Keratinocyte (primary cell): ENCODE measurements around the gene MAP2K5. TPM values are rescaled to one million over a fixed set of nuclear protein-coding genes. Genes with fewer than 3 reads are reported as not detected.

ENCODE experiments used
- DNase-seq: peaks from one replicate; pipeline ENCODE4 v3.0.0-alpha.2; 2011; ENCODE audit warnings: low read depth, missing footprints, low spot score
- FAIRE-seq: peaks from 2 replicates; lab custom pipeline; 2011; peaks lifted over from hg19 to GRCh38; lab: Jason Lieb, UNC
- H2AFZ ChIP-seq: 2 replicates; pipeline ENCODE4 v1.6.0; 2012; ENCODE audit warnings: low read length, control low read depth, inconsistent platforms; ENCODE audit not compliant: control insufficient read depth
- H3K27ac ChIP-seq: 2 replicates; pipeline ENCODE4 v1.5.1; 2011; ENCODE audit warnings: low read length; ENCODE audit not compliant: control insufficient read depth, insufficient read depth
- H3K27me3 ChIP-seq: 3 replicates; pipeline ENCODE4 v1.6.0; 2011; ENCODE audit warnings: low read length; ENCODE audit not compliant: control insufficient read depth, insufficient read depth; ENCODE audit errors: extremely low read depth
- H3K36me3 ChIP-seq, 2 experiments: 2 replicates in 1 of 2; 3 replicates in 1 of 2; pipeline ENCODE4 v1.5.1; 2011; ENCODE audit warnings: low read length in 2 of 2, mild to moderate bottlenecking in 1 of 2; ENCODE audit not compliant: control insufficient read depth in 2 of 2, insufficient read depth in 2 of 2; ENCODE audit errors: extremely low read depth in 1 of 2
- H3K4me1 ChIP-seq: 3 replicates; pipeline ENCODE4 v1.5.1; 2011; ENCODE audit warnings: low read length; ENCODE audit not compliant: control insufficient read depth, insufficient read depth; ENCODE audit errors: extremely low read depth
- H3K4me2 ChIP-seq: 3 replicates; pipeline ENCODE4 v1.6.0; 2011; ENCODE audit warnings: low read depth, low read length; ENCODE audit not compliant: control insufficient read depth, insufficient read depth; ENCODE audit errors: extremely low read depth
- H3K4me3 ChIP-seq, 3 experiments: fragments of 200-600 bp in 1 of 3; sonication (generic) in 1 of 3; 2 replicates in 2 of 3; 3 replicates in 1 of 3; pipeline ENCODE4 v1.5.1; 2011 to 2016; ENCODE audit warnings: low read length in 3 of 3, mild to moderate bottlenecking in 3 of 3, control low read depth in 2 of 3, inconsistent platforms in 1 of 3, low read depth in 1 of 3, mixed read lengths in 1 of 3, mixed run types in 1 of 3, moderate library complexity in 1 of 3; ENCODE audit not compliant: control insufficient read depth in 2 of 3, insufficient read depth in 2 of 3; ENCODE audit errors: extremely low read depth in 1 of 3
- H3K79me2 ChIP-seq: 2 replicates; pipeline ENCODE4 v1.6.0; 2012; ENCODE audit warnings: low read length; ENCODE audit not compliant: control insufficient read depth, insufficient read depth
- H3K9ac ChIP-seq: 3 replicates; pipeline ENCODE4 v1.6.0; 2011; ENCODE audit warnings: low read length; ENCODE audit not compliant: control insufficient read depth, insufficient read depth; ENCODE audit errors: extremely low read depth
- H3K9me1 ChIP-seq: 3 replicates; pipeline ENCODE4 v1.6.0; 2011; ENCODE audit warnings: low read length; ENCODE audit not compliant: control insufficient read depth, insufficient read depth; ENCODE audit errors: extremely low read depth
- H3K9me3 ChIP-seq: 2 replicates; pipeline ENCODE4 v1.5.1; 2012; ENCODE audit warnings: low read depth, low read length; ENCODE audit not compliant: control insufficient read depth
- H4K20me1 ChIP-seq: 3 replicates; pipeline ENCODE4 v1.6.0; 2011; ENCODE audit warnings: low read length; ENCODE audit not compliant: control insufficient read depth, insufficient read depth; ENCODE audit errors: extremely low read depth
- EZH2 ChIP-seq: IDR thresholded peaks from one replicate; pipeline ENCODE4 v1.6.1; 2012; ENCODE audit warnings: inconsistent platforms, mild to moderate bottlenecking, low read length, moderate library complexity
- dilution Hi-C: fragments of 300-500 bp; cut with MboI; formaldehyde crosslinking; loops from one replicate; pipeline ENCODE4 v1.7.0; 2020; ENCODE audit warnings: low sequenced_read_pairs; ENCODE audit not compliant: extremely low pct_ligation_motif_present
- polyA plus RNA-seq, 5 experiments: library from polyadenylated mRNA; depleted of rRNA in 3 of 5; stranded (reverse) in 3 of 5; stranded (forward) in 1 of 5; unstranded in 1 of 5; fragments of >200 nt; gene quantifications; 1 replicate in 1 of 5; 2 replicates in 3 of 5; 3 replicates in 1 of 5; pipeline versions ENCODE4 v1.2.1 to v1.2.3, GENCODE V29; 2011 to 2012; ENCODE audit warnings: missing spikeins in 2 of 5, low read depth in 1 of 5, low replicate concordance in 1 of 5
- TF ChIP-seq, protein P1 (sequence below), 3 experiments: IDR thresholded peaks in 1 of 3; conservative IDR thresholded peaks in 1 of 3; optimal IDR thresholded peaks in 1 of 3; 2 replicates in 2 of 3; 3 replicates in 1 of 3; pipeline versions ENCODE3 to v1.5.1; 2011; ENCODE audit warnings: low read length in 3 of 3, mild to moderate bottlenecking in 3 of 3, moderate library complexity in 2 of 3, control low read depth in 1 of 3, inconsistent platforms in 1 of 3; ENCODE audit not compliant: insufficient read depth in 2 of 3; ENCODE audit errors: extremely low read depth in 1 of 3

MAP2K5 gene
- polyA plus RNA-seq, 1 donor (not counting 4 experiments of a cell fraction or from before 2014, with no cell fraction given), result 3.6 TPM

- H3K9ac ChIP-seq, result no peak overlapping the region
These were observed 292.2 kb downstream of the MAP2K5 start for GRCh38 chr15:67834581-67835296.

GRCh38 chr15:67835297-67836133, 293.0 kb downstream of the MAP2K5 start:
- peak overlapping the region; percentile 47 for H2AFZ ChIP-seq
- H3K79me2 ChIP-seq, result no peaks in the 10 kb centered on the region
- TF ChIP-seq, protein P1, sequence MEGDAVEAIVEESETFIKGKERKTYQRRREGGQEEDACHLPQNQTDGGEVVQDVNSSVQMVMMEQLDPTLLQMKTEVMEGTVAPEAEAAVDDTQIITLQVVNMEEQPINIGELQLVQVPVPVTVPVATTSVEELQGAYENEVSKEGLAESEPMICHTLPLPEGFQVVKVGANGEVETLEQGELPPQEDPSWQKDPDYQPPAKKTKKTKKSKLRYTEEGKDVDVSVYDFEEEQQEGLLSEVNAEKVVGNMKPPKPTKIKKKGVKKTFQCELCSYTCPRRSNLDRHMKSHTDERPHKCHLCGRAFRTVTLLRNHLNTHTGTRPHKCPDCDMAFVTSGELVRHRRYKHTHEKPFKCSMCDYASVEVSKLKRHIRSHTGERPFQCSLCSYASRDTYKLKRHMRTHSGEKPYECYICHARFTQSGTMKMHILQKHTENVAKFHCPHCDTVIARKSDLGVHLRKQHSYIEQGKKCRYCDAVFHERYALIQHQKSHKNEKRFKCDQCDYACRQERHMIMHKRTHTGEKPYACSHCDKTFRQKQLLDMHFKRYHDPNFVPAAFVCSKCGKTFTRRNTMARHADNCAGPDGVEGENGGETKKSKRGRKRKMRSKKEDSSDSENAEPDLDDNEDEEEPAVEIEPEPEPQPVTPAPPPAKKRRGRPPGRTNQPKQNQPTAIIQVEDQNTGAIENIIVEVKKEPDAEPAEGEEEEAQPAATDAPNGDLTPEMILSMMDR (optimal IDR thresholded peaks at IDR 0.05 in 1 of 3, IDR thresholded peaks at IDR 0.05 in 1 of 3, conservative IDR thresholded peaks at IDR 0.05 in 1 of 3; ENCODE audit: extremely low read depth in 1 of 3, insufficient read depth in 2 of 3, low read length in 3 of 3), result no peak
- peak; percentile 98 for TF ChIP-seq EZH2
- dilution Hi-C loops, result no loop called here
- H3K4me2 ChIP-seq, result peak overlapping the region; percentile 83
- H3K4me3 ChIP-seq, result peak overlapping the region in 2 of 3 experiments; percentile 43 to 71
- peaks cover 56% of the 10 kb centered on the region for H3K27me3 ChIP-seq
- no peaks in the 10 kb centered on the region for H3K9me3 ChIP-seq
- H3K9me1 ChIP-seq, result no peaks in the 10 kb centered on the region
- no peaks in the 10 kb centered on the region for H3K36me3 ChIP-seq
- DNase-seq (no peak), FAIRE-seq (no peak)
- H4K20me1 ChIP-seq, result no peaks in the 10 kb centered on the region
- peak overlapping the region; percentile 38 for H3K9ac ChIP-seq
- H3K4me1 ChIP-seq, result peaks cover 24% of the 10 kb centered on the region
- no peak overlapping the region for H3K27ac ChIP-seq

More at GRCh38 chr15:67834581-67835296, 292.2 kb downstream of the MAP2K5 start:
- H2AFZ ChIP-seq, result no peak overlapping the region
- no peaks in the 10 kb centered on the region for H3K9me3 ChIP-seq
- no peak overlapping the region for H3K27ac ChIP-seq
- H3K27me3 ChIP-seq, result peaks cover 63% of the 10 kb centered on the region
- TF ChIP-seq, protein P1 (optimal IDR thresholded peaks at IDR 0.05 in 1 of 3, IDR thresholded peaks at IDR 0.05 in 1 of 3, conservative IDR thresholded peaks at IDR 0.05 in 1 of 3; ENCODE audit: extremely low read depth in 1 of 3, insufficient read depth in 2 of 3, low read length in 3 of 3), result no peak
- TF ChIP-seq EZH2, result peak; percentile 98
- H3K9me1 ChIP-seq, result no peaks in the 10 kb centered on the region
- peak overlapping the region; percentile 77 for H3K4me2 ChIP-seq
- DNase-seq (no peak), FAIRE-seq (no peak)
- dilution Hi-C loops, result no loop called here
- no peaks in the 10 kb centered on the region for H3K36me3 ChIP-seq
- H3K4me3 ChIP-seq, result peak overlapping the region in 2 of 3 experiments; percentile 2 to 9
- peaks cover 24% of the 10 kb centered on the region for H3K4me1 ChIP-seq
- no peaks in the 10 kb centered on the region for H3K79me2 ChIP-seq
- no peaks in the 10 kb centered on the region for H4K20me1 ChIP-seq
